H1 (cell line): ENCODE measurements around the gene ACVR2B. TPM values are rescaled to one million over a fixed set of nuclear protein-coding genes. Genes with fewer than 3 reads are reported as not detected.
A peak's percentile ranks its signal among the peaks of the same experiment; 100 is the strongest.

Experiments
- ATF2 ChIP-seq: IDR thresholded peaks from 2 replicates; pipeline ENCODE4 v1.6.1; 2012; ENCODE audit warnings: low read length, inconsistent platforms
- BACH1 ChIP-seq: IDR thresholded peaks from 2 replicates; pipeline ENCODE4 v1.6.1; 2012; ENCODE audit warnings: low read length, improper control_type of control experiment
- BRCA1 ChIP-seq: IDR thresholded peaks from 2 replicates; pipeline ENCODE4 v1.6.1; 2012; ENCODE audit warnings: low read depth, low read length, improper control_type of control experiment
- CBX5 ChIP-seq: fragments of 300-800, 300-1000 bp; sonication (generic); IDR thresholded peaks from 2 replicates; pipeline ENCODE4 v1.7.1; 2016; ENCODE audit warnings: antibody characterized with exemption, low read length, low read depth
- EZH2 ChIP-seq: fragments of 200-600 bp; sonication (generic); IDR thresholded peaks from 2 replicates; pipeline ENCODE4 v1.7.1; 2012; ENCODE audit warnings: low read depth, mild to moderate bottlenecking, moderate library complexity, low read length, inconsistent platforms; ENCODE audit not compliant: severe bottlenecking
- GABPA ChIP-seq: IDR thresholded peaks from 2 replicates; pipeline ENCODE4 v1.6.1; 2011; ENCODE audit warnings: mild to moderate bottlenecking, low read length, moderate library complexity, borderline replicate concordance; ENCODE audit not compliant: insufficient read depth
- HDAC6 ChIP-seq: IDR thresholded peaks from one replicate; pipeline ENCODE4 v1.7.1; 2012; ENCODE audit warnings: low read depth, mild to moderate bottlenecking, inconsistent platforms, low read length, moderate library complexity
- JUN ChIP-seq: IDR thresholded peaks from 2 replicates; pipeline ENCODE4 v1.6.1; 2011; ENCODE audit warnings: low read depth, mild to moderate bottlenecking, improper control_type of control experiment, low read length
- JUND ChIP-seq: IDR thresholded peaks from 2 replicates; pipeline ENCODE4 v1.6.1; 2011; ENCODE audit warnings: mild to moderate bottlenecking, improper control_type of control experiment, low read length
- KDM1A ChIP-seq: fragments of 200-600, 300-600 bp; sonication (generic); IDR thresholded peaks from 2 replicates; pipeline ENCODE4 v1.7.1; 2016; ENCODE audit warnings: mild to moderate bottlenecking, low read length, borderline replicate concordance
- KDM4A ChIP-seq: IDR thresholded peaks from one replicate; pipeline ENCODE4 v1.7.1; 2012; ENCODE audit warnings: low read depth, mild to moderate bottlenecking, moderate library complexity, low read length, inconsistent platforms; ENCODE audit not compliant: severe bottlenecking
- MAX ChIP-seq: IDR thresholded peaks from 2 replicates; pipeline ENCODE4 v1.6.1; 2012; ENCODE audit warnings: inconsistent platforms
- NRF1 ChIP-seq: IDR thresholded peaks from 2 replicates; pipeline ENCODE4 v1.6.1; 2011; ENCODE audit warnings: mild to moderate bottlenecking, low read depth, low read length, improper control_type of control experiment
- PHF8 ChIP-seq: fragments of 200-600 bp; sonication (generic); conservative IDR thresholded peaks from 2 replicates; pipeline ENCODE4 v1.7.1; 2012; ENCODE audit warnings: low read depth, mild to moderate bottlenecking, inconsistent platforms, low read length, moderate library complexity
- POLR2AphosphoS5 ChIP-seq: IDR thresholded peaks from 2 replicates; pipeline ENCODE4 v1.6.1; 2011; ENCODE audit warnings: low read depth, low read length
- POU5F1 ChIP-seq: IDR thresholded peaks from 2 replicates; pipeline ENCODE4 v1.6.1; 2011; ENCODE audit warnings: low read depth, mild to moderate bottlenecking, low read length, moderate library complexity
- RNF2 ChIP-seq: fragments of 200-900, 300-1000 bp; sonication (generic); IDR thresholded peaks from 2 replicates; pipeline ENCODE4 v1.7.1; 2016; ENCODE audit warnings: borderline replicate concordance, low read depth, mild to moderate bottlenecking, antibody characterized with exemption, low read length; ENCODE audit not compliant: poor library complexity, severe bottlenecking; ENCODE audit errors: missing control alignments
- SIN3A ChIP-seq, 2 experiments: IDR thresholded peaks in 1 of 2; conservative IDR thresholded peaks in 1 of 2; 2 replicates each; pipeline ENCODE4 v1.6.1; 2011 to 2012; ENCODE audit warnings: low read length in 2 of 2, improper control_type of control experiment in 1 of 2, low read depth in 1 of 2, mild to moderate bottlenecking in 1 of 2
- TAF1 ChIP-seq: IDR thresholded peaks from 2 replicates; pipeline ENCODE4 v1.6.1; 2011; ENCODE audit warnings: mild to moderate bottlenecking, low read depth, low read length
- TEAD4 ChIP-seq: IDR thresholded peaks from 2 replicates; pipeline ENCODE4 v1.6.1; 2012; ENCODE audit warnings: low read depth, low read length, inconsistent platforms, mixed read lengths
- polyA plus RNA-seq, 7 experiments: library from polyadenylated mRNA; depleted of rRNA in 3 of 7; stranded (reverse) in 5 of 7; unstranded in 2 of 7; fragments of >200 nt in 5 of 7; fragments of 200-250 nt in 2 of 7; gene quantifications; 1 replicate in 5 of 7; 2 replicates in 1 of 7; 4 replicates in 1 of 7; pipeline versions ENCODE4 v1.2.1 to v1.2.3, GENCODE V29; 2011 to 2013; ENCODE audit warnings: missing spikeins in 2 of 7, mixed read lengths in 2 of 7
- total RNA-seq: library from RNA; stranded (reverse); fragmentation: NEBNext Ultra II Directional; extraction: Animal tissue kit (Norgen Biotek cat#: 25700); gene quantifications from 2 replicates; pipeline ENCODE4 v1.2.1, GENCODE V29; 2021
- TF ChIP-seq, protein P1 (sequence below): IDR thresholded peaks from 2 replicates; pipeline ENCODE4 v1.6.1; 2011; ENCODE audit warnings: low read length, improper control_type of control experiment

Gene ACVR2B
- total and polyA plus RNA-seq, 2 of the 8 experiments (the other 6 are each of a cell fraction or from before 2014, with no cell fraction given), result 24.7 to 109 TPM

DNA sequence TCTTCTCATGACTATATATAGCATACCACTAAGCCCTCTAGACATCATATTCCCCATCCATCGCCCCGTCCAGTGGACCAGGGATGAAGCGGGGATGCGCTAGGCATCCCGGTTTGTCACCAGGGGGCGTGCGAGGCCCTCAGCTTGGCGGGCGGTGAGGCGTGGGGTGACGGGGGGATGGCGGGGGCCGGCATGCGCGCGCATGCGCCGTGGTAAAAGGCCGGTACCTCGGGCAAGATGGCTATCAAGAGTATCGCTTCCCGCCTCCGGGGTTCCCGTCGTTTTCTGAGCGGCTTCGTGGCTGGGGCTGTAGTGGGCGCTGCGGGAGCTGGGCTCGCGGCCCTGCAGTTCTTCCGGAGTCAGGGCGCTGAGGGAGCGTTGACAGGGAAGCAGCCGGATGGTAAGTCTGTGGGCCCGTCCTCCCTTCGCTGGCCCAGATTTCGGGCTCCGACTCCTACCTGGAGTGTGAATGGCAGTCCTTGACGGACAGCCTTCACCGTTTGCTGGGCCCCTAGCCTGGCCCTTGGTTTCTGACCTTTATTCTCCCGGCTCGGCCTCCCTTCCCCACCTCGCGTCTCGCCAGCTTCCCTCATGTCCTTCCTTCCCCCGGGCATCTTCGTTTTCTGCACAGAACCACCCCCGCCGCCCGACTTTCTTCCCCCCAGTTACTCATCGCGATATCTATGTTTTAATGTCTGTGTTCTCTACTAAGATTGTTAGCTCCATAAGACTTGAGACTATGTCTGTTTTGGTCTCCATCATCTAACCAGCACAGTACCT is 42.6 kb downstream of the ACVR2B start, which contains the start of gene EXOG (continued):
- TF ChIP-seq, protein P1, sequence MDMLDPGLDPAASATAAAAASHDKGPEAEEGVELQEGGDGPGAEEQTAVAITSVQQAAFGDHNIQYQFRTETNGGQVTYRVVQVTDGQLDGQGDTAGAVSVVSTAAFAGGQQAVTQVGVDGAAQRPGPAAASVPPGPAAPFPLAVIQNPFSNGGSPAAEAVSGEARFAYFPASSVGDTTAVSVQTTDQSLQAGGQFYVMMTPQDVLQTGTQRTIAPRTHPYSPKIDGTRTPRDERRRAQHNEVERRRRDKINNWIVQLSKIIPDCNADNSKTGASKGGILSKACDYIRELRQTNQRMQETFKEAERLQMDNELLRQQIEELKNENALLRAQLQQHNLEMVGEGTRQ, result no peak
- TF ChIP-seq BRCA1, result no peak
- peak; percentile 74 for TF ChIP-seq PHF8
- TF ChIP-seq CBX5, result no peak
- no peak for TF ChIP-seq RNF2
- no peak for TF ChIP-seq ATF2
- peak; percentile 38 to 80; a peak in 2 of 4 replicates for TF ChIP-seq SIN3A (conservative IDR thresholded peaks at IDR 0.05 in 1 of 2, IDR thresholded peaks at IDR 0.05 in 1 of 2; ENCODE audit: low read depth in 1 of 2, low read length in 2 of 2)
- no peak for TF ChIP-seq BACH1
- TF ChIP-seq POLR2AphosphoS5, result peak; percentile 68
- no peak for TF ChIP-seq TEAD4
- TF ChIP-seq POU5F1, result no peak
- peak; percentile 74 for TF ChIP-seq KDM4A
- no peak for TF ChIP-seq EZH2
- no peak for TF ChIP-seq JUN
- peak; percentile 72; the same call in 1 of the 2 replicates for TF ChIP-seq MAX
- no peak for TF ChIP-seq HDAC6
- TF ChIP-seq JUND, result no peak
- TF ChIP-seq KDM1A, result no peak
- peak; percentile 86 for TF ChIP-seq NRF1
- TF ChIP-seq GABPA, result no peak
- TF ChIP-seq TAF1, result peak; percentile 86
